Left renal cortex interstitium (tissue), 4 donors: ENCODE data around the gene FHOD3. TPM values are rescaled to one million over a fixed set of nuclear protein-coding genes. Genes with fewer than 3 reads are reported as not detected.
A peak's percentile ranks its signal among the peaks of the same experiment; 100 is the strongest.
"Not testable (repeated sequence)": the region's sequence is repeated elsewhere in the genome, so short reads cannot be mapped to it uniquely, and the experiment has no call there.

Source experiments
- DNase-seq, 4 donors: peaks; one replicate each; pipeline ENCODE4 v3.0.0-alpha.2; 2013; ENCODE audit warnings: low read depth in 4 of 4, low spot score in 2 of 4, missing footprints in 1 of 4
- polyA plus RNA-seq, 4 donors: library from polyadenylated mRNA; unstranded; fragments of 120-200 nt; gene quantifications; one replicate each; pipeline ENCODE4 v1.2.1, GENCODE V29; 2013; ENCODE audit not compliant: insufficient read length in 4 of 4

The FHOD3 gene
- polyA plus RNA-seq, 4 donors: 35.3 to 42.9 (median 40.5) TPM

DNA sequence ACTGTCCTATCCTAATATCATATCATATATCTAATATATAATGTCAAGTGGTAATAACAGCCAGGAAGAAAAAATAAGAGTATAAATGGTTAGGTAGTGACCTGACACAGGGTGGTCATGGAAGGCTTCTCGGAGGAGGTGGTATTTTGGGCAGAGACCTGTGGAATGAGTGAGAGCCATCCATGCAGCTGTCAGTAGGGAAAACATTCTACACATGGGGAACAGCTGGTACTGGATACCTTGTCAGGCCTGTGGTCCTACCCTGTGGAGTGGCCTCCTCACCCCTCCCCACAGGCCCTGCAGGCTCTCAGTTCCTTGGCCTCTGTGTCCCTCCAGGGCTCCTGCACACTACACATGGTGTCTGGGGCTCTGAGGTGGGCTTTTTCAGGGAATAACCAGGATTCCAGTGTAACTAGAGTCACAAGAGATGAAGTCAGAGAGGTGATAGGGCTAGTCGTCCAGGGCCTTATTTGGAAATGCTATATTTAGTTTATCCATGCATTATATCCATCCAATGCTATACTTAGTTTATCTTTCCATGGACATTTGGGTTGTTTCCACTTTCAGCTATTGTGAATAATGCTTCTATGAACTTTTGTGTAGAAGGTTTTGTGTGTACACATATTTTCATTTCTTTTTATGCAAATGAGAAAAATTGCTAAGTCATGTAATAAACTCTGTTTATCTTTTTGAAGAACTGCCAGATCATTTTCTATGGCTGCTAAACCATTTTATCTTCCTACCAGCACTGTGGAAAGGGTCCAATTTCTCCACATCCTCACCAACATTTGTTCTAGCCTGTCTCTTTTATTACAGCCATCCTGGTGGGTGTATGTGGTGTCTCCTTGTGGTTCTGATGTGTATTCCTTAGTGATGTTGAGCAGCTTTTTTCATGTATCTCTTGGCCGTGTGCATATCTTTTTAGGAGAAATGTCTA is 455.7 kb downstream of the FHOD3 start:
- DNase-seq: no peak

GRCh38 chr18:36756242-36756641 is 458.7 kb downstream of the FHOD3 start:
- no peak for DNase-seq

DNA sequence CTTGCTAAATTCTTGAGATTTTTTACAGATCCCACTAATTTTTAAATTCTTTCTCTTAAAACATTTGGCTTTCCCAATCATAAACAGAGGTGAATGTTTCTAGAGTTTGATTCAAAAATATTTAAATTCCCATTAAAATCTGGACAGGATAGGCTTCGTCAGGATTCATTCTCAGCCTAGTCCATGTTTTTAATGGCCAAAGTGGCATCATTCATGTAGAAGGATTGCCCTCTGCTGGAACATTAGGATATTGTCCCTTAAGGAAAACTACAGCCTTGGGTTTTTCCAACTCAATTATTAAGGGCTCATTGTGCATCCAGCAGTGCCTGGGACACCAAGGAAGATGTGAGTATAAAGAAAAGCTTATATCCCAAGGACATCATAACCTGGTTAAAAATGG is 459.6 kb downstream of the FHOD3 start:
- peak in 2 of 4 donors; percentile 31 to 56 for DNase-seq

DNA sequence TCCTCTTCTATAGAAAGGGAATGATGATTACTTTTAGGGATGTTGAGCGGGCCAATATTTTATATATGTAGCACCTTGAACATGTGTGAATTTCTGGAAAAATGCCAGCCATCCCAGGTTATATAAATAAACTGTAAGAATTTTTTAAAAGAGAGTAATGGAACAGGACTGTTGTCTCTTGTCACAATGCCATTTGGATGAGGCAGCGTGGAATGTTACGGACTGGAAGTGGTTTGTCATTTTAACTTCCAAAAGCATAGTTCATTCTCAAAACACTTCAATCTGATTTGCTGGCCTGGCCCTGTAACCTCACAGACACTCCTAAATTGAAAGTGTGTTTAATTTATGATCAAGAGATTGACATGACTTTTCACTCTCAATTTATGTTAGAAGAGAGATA is 460.5 kb downstream of the FHOD3 start:
- DNase-seq: no peak

- no peak for DNase-seq
These were observed 461.1 kb downstream of the FHOD3 start for GRCh38 chr18:36758623-36759022.

DNA sequence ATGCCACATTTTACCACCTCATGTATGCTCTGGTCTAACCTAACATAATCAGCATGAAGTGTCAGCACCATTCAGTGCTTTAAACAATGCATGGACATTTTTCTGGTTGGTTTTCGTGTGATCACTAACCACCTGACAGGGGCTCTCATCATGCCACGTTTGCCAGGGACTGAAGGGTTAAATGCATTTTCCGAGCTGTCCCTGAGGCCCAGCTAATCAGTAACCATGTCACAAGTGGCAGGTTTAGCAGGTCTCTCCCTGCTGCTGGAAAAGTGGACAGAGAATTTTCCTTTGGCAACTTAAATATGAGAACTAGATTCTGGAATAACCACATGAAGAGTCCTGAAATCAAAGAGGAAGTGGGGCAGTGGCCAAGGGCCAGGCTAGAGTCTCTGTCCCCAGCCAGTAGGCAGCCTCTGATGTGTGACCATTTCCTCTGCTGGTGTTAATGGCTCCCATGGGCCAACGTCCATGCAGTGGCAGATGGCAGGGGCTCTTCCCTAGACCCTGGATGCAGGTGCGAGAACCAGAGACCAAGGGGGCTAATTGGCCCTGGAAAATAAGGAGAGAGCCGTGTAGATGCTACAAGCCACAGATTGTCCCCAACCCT is 461.8 kb downstream of the FHOD3 start:
- DNase-seq: no peak

DNA sequence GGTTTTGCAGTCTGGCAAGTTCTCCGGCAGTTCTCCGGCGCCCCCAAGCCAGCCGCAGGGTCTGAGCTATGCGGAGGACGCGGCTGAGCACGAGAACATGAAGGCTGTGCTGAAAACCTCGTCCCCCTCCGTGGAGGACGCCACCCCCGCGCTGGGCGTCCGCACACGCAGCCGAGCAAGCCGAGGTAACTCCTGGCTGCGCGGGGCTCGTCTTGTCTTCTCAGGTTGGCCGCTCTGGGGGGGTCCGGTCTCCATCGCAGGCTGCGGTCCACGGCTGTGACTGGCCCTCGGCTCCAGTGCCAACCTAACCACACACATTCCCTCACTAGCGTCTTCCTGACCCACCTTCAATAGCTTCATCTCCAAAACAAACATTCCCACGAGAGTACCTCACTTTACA is 463.1 kb downstream of the FHOD3 start:
- DNase-seq: no peak

- DNase-seq: no peak
These were observed 463.7 kb downstream of the FHOD3 start for GRCh38 chr18:36761186-36761698.

DNA sequence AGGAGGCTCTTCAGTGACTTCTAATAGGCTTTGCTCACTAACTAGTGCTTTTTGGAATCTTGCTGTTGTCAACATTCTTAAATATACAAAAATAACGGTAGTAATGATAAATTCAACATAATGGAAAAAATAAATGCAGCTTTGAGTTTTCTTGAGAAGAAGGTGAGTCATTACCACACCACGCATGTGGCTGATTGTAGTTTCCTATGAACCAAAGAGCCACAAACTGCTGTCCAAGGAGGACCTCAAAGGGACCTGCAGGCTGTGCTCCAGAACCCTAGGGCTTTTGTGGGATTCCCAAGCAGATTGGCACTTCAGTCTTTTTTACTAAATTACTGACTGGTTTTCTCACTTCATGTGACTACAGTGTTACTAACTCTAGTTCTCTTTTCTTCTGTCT is 464.6 kb downstream of the FHOD3 start:
- DNase-seq: no peak

DNA sequence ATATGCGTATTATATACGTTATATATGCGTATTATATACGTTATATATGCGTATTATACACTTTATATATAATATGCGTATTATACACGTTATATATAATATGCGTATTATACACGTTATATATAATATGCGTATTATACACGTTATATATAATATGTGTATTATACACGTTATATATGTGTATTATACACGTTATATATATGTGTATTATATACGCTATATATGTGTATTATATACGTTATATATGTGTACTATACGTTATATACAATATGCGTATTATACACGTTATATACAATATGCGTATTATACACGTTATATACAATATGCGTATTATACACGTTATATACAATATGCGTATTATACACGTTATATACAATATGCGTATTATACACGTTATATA is 465.5 kb downstream of the FHOD3 start:
- not testable (repeated sequence) for DNase-seq

DNA sequence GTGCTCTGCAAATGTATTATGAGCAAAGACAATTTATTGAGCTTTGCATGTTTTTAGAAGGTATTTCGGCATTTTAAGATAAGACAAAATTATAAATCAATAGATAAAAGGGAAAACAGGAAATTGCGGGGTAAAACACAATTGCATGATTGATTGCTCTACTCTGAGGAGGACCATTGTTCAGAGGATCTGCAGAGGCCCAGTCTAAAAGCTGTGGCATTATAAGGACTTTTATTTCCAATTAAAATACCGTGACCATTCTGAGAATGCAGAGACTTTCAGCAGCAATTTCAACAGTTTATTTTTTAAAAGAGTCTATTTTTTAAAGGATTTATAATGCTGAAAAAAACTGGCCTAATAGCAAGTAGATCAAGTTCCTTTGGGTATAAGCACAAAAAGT is 469.3 kb downstream of the FHOD3 start:
- DNase-seq: no peak

GRCh38 chr18:36769172-36769571 is 471.7 kb downstream of the FHOD3 start:
- DNase-seq: no peak

DNA sequence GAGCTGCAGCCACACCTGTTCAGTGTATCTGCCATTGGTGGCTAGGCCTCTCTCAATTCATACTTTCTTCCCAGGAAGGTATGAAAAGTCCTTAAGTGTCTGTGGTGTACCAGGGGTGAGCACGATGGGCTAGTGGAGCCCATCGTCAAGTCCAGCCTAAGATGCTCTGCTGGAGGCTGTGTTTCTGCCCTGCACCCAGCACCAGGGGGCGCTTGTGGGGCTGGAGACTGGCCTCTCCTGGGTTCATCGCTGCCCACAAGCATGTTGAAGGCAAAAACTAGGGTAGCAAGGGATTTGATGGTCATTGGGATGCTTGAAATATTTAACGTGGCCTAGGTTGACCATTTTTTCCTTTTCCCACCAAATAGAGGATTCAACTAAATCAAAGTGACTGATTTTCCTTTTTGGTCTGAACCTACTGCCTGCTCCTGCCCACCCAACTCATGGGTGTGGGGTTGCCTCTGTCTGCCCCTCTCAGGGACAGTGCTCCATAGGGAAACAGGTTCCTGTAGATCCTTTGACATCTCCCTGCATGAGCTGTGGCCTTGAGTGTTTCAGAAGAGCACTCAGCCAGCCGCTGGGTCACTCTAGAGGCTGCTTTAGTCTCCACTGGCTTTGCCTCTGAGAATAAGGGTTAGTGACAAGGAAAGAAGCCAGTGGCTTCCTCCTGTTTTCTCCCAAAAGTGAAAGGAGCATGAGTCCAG is 472.2 kb downstream of the FHOD3 start:
- DNase-seq: no peak

GRCh38 chr18:36770315-36770946 is 472.9 kb downstream of the FHOD3 start:
- no peak for DNase-seq

DNA sequence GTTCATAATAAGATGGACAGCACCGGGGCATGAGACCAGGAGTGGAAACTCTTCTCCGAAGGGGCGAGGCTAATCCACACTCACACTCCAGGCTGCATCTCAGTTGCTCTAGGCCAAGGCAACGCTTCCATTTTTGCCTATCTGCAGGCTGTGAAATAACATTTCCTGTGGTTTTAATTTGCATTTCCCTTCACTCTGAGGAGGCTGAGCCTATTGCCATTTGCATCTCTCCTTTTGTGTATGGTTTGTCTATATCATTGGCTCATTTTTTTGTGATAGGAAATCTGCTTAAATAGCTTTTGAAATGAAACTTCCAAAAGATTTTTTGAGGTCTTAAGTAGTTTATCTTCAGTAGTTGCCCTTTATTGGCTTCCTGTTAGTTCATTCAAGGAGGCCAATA is 473.7 kb downstream of the FHOD3 start:
- DNase-seq: no peak

GRCh38 chr18:36772241-36772723 is 474.8 kb downstream of the FHOD3 start:
- DNase-seq: peak; percentile 42 to 62 (median 58)

DNA sequence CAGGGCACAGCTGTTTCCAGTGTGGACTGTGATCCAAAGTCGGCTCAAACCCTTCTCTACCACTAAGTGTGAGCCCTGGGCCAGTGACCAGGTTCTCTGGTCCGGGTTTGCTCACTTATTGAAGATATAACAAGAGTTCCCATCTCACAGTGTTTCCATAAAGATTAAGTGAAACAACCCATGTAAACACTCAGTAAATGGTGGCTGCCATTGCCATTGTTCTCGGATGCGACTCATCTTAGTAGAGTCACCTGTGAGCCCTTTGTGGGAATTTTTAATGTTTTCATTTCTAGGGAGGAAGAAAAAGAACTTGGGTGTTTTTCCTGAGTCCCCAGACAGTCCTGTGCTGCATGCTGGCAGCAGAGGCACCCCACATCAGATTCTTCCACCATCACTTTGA is 477.9 kb downstream of the FHOD3 start:
- no peak for DNase-seq

- no peak for DNase-seq
These were observed 479.1 kb downstream of the FHOD3 start for GRCh38 chr18:36776650-36777049.

GRCh38 chr18:36777566-36777965 is 480.1 kb downstream of the FHOD3 start:
- DNase-seq: no peak

- no peak for DNase-seq
These were observed 483.2 kb downstream of the FHOD3 start for GRCh38 chr18:36780748-36781147.

GRCh38 chr18:36782710-36783109 is 485.2 kb downstream of the FHOD3 start:
- DNase-seq: no peak
